NCI-H1092 treated with DMSO at 0.1 percent for 48 hours (cell line): ENCODE measurements around the gene SSTR1.

Source experiments
- DNase-seq: peaks from one replicate; lab custom pipeline; 2025; lab: John Stamatoyannopoulos, UW

SSTR1 gene

GRCh38 chr14:38238332-38238731, 30.6 kb downstream of the SSTR1 start:
- DNase-seq = no peak

GRCh38 chr14:38238878-38239277, 31.2 kb downstream of the SSTR1 start:
- DNase-seq = no peak

GRCh38 chr14:38243696-38244240, 36.1 kb downstream of the SSTR1 start:
- DNase-seq = no peak

- no peak for DNase-seq
Observed at GRCh38 chr14:38248321-38249028, 40.8 kb downstream of the SSTR1 start.

- no peak for DNase-seq
Observed at GRCh38 chr14:38250331-38250730, 42.6 kb downstream of the SSTR1 start.

- no peak for DNase-seq
Observed at GRCh38 chr14:38252066-38252710, 44.5 kb downstream of the SSTR1 start.

GRCh38 chr14:38253676-38254075, 46.0 kb downstream of the SSTR1 start:
- no peak for DNase-seq

- no peak for DNase-seq
Observed at GRCh38 chr14:38254571-38255407, 47.1 kb downstream of the SSTR1 start.

GRCh38 chr14:38255408-38255672, 47.6 kb downstream of the SSTR1 start:
- no peak for DNase-seq

GRCh38 chr14:38255673-38256532, 48.2 kb downstream of the SSTR1 start, which contains the start of gene CLEC14A:
CLEC14A (minus strand) TSS chr14:38256093; CDS start chr14:38256022, 71 bp downstream.
- DNase-seq = no peak

- no peak for DNase-seq
Observed at GRCh38 chr14:38256533-38256840, 48.8 kb downstream of the SSTR1 start.

- no peak for DNase-seq
Observed at GRCh38 chr14:38257507-38257906, 49.8 kb downstream of the SSTR1 start.

- no peak for DNase-seq
Observed at GRCh38 chr14:38261620-38262019, 53.9 kb downstream of the SSTR1 start.
